Measurements from ENCODE around the gene TBC1D2. TPM values are rescaled to one million over a fixed set of nuclear protein-coding genes. Genes with fewer than 3 reads are reported as not detected.

The TBC1D2 gene
- total and polyA plus RNA-seq, 2 donors (not counting 3 experiments of a cell fraction or from before 2014, with no cell fraction given): 3.4 to 4.5 TPM

GRCh38 chr9:98180996-98181395 lies 74.5 kb downstream of the TBC1D2 start:
- dilution Hi-C loops (cut with MboI; ENCODE audit: extremely low pct_ligation_motif_present, low sequenced_read_pairs) (no loop called here), intact Hi-C loops (cut with micrococcal nuclease) (no loop called here)
- ChIA-PET POLR2A (no interaction called here), CTCF (interaction anchor here (1.2 kb wide), 1 partner anchor 107 kb away, joined by 3 read pairs; no protein-coding TSS in a partner anchor)
- FAIRE-seq (no peak), DNase-seq (ENCODE audit: low read depth, low spot score) (no peak)
- Histone ChIP-seq H3K36me3 (ENCODE audit: control insufficient read depth in 2 of 2, extremely low read depth in 1 of 2, insufficient read depth in 2 of 2, low read length in 2 of 2) (no peaks in the 10 kb centered on the region), H3K27ac (ENCODE audit: insufficient read depth, low read depth, low read length) (no peak overlapping the region), H3K4me2 (ENCODE audit: insufficient read depth, low read length) (no peak overlapping the region), H2AFZ (ENCODE audit: low read depth, low read length) (no peak overlapping the region), H3K9me1 (replicated peaks; ENCODE audit: control insufficient read depth, extremely low read depth, insufficient read depth, low read length) (no peaks in the 10 kb centered on the region), H4K20me1 (replicated peaks; ENCODE audit: control insufficient read depth, extremely low read depth, insufficient read depth, low read length) (no peaks in the 10 kb centered on the region), H3K9ac (replicated peaks; ENCODE audit: extremely low read depth, insufficient read depth, low read length) (no peak overlapping the region), H3K4me3 (replicated peaks in 1 of 3; ENCODE audit: insufficient read depth in 1 of 3, low read depth in 1 of 3, low read length in 3 of 3) (no peak overlapping the region), H3K79me2 (ENCODE audit: control insufficient read depth, insufficient read depth, low read length) (no peaks in the 10 kb centered on the region), H3K9me3 (replicated peaks; ENCODE audit: control insufficient read depth, insufficient read depth, low read length) (no peaks in the 10 kb centered on the region), H3K4me1 (ENCODE audit: control insufficient read depth, extremely low read depth, insufficient read depth, low read length) (no peaks in the 10 kb centered on the region), H3K27me3 (ENCODE audit: control insufficient read depth in 2 of 2, insufficient read depth in 2 of 2, low read length in 2 of 2) (no peaks in the 10 kb centered on the region)
- no TSS peak for BruUV-seq (replicated peaks)
- TF ChIP-seq FOS (IDR thresholded peaks at IDR 0.05; ENCODE audit: borderline replicate concordance, insufficient read depth, low read length) (no peak), MYC (IDR thresholded peaks at IDR 0.05; ENCODE audit: low read depth, low read length) (no peak), GATA2 (IDR thresholded peaks at IDR 0.05; ENCODE audit: insufficient read depth, insufficient read length, low read depth, low read length) (no peak), POLR2AphosphoS5 (IDR thresholded peaks at IDR 0.05; ENCODE audit: insufficient read depth, low read depth, low read length) (no peak), MAX (IDR thresholded peaks at IDR 0.05; ENCODE audit: insufficient read depth, insufficient read length) (no peak), JUN (IDR thresholded peaks at IDR 0.05; ENCODE audit: borderline replicate concordance, insufficient read depth, insufficient read length, low read depth) (no peak), POLR2A (IDR thresholded peaks at IDR 0.05; ENCODE audit: low read depth, low read length) (no peak), EZH2 (IDR thresholded peaks at IDR 0.05; ENCODE audit: borderline replicate concordance, low read depth, low read length, severe bottlenecking) (no peak)
- TF ChIP-seq, protein P1, sequence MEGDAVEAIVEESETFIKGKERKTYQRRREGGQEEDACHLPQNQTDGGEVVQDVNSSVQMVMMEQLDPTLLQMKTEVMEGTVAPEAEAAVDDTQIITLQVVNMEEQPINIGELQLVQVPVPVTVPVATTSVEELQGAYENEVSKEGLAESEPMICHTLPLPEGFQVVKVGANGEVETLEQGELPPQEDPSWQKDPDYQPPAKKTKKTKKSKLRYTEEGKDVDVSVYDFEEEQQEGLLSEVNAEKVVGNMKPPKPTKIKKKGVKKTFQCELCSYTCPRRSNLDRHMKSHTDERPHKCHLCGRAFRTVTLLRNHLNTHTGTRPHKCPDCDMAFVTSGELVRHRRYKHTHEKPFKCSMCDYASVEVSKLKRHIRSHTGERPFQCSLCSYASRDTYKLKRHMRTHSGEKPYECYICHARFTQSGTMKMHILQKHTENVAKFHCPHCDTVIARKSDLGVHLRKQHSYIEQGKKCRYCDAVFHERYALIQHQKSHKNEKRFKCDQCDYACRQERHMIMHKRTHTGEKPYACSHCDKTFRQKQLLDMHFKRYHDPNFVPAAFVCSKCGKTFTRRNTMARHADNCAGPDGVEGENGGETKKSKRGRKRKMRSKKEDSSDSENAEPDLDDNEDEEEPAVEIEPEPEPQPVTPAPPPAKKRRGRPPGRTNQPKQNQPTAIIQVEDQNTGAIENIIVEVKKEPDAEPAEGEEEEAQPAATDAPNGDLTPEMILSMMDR (IDR thresholded peaks at IDR 0.05; ENCODE audit: extremely low read depth in 1 of 2, insufficient read depth in 1 of 2, low read depth in 1 of 2, low read length in 2 of 2): no peak

Data from endothelial cell of umbilical vein (primary cell).